ENCODE results near the gene MINDY2.

- TF ChIP-seq CTCF (IDR thresholded peaks at IDR 0.05) (no peak), POLR2AphosphoS5 (IDR thresholded peaks at IDR 0.05; ENCODE audit: insufficient read depth in 1 of 2, low read depth in 1 of 2) (no peak)
Measured at GRCh38 chr15:58732625-58733363, 38.3 kb upstream of the MINDY2 start.
